HG03520 (cell line): ENCODE measurements around the gene TTC23L.

ENCODE experiments used
- ATAC-seq: cut with Tn5 transposase; IDR thresholded peaks from one replicate; pipeline ENCODE4 v1.9.1; 2021; ENCODE audit warnings: mild to moderate bottlenecking, moderate library complexity; ENCODE audit not compliant: unreplicated experiment

TTC23L gene

GRCh38 chr5:34868791-34869190 is 29.8 kb downstream of the TTC23L start:
- ATAC-seq, result no peak

DNA sequence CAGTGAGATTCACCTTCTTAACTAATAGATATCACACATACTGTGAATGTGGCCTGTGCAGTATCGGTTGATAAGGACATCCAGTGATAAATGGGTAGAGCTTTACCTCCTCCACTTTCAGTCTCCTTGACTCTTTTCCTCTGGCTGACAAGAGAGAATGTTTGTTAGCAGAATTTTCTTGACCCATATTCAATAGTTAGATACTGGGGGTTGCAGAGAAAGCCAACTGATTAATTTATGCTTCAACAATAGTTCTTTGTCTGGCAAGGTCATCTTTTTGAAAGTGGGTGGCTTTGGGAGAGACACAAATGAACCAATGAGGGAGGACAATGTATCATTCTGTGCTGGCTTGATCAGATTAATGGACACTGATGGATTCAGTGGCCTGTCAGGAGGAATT is 30.3 kb downstream of the TTC23L start:
- no peak for ATAC-seq

DNA sequence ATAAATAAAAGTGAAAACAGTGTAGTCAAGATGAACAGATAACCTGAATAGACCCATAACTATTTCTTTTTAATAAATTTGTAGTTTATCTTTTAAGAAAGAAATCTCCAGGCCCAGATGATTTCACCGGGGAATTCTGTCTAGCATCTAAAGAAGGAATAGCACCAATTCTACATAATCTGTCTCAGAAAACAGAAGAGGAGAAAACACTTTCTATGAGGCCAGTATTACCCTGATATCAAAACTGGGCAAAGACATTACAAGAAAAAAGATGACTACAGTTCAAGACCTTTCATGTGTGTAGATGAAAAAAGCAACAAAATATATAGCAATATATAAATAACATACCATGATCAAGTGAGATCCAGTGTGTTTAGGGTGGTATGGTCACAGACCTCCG is 31.4 kb downstream of the TTC23L start:
- no peak for ATAC-seq

GRCh38 chr5:34876275-34876674 is 37.3 kb downstream of the TTC23L start:
- no peak for ATAC-seq

GRCh38 chr5:34881246-34881645 is 42.3 kb downstream of the TTC23L start:
- no peak for ATAC-seq

DNA sequence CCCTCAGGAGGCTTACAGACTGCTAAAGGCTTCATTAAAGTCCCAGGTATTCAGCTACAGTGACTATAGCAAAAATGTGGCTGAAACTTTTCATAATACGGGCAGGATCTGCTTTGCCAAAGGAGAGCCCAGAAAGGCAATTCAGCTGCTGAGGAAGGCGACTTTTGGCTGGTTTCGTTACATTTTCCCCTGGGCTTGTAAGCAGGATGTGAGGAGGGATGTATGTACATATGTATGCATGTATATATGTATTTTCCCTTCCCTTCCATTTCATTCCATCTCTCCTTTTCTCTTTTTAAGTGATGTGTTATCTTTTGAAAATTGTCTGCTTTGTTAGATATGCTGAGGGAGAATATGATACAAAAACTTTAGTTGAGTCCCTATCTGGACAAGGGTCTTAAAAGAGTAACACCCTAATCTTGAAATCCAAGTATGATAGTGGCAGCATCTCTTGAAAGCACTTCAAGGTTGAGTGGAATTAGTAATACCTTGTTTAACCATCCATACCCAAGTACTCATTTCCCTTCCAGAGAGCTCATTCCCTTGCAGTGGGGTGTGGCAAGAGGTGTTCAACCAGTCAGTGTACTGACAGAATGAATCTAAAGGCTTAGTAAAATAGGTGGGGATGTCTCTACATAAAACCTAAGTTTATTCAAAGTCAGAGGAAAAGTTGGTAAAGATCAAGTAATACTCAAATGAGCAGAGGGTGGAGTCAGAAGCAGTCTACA is 47.6 kb downstream of the TTC23L start:
- ATAC-seq, result no peak

DNA sequence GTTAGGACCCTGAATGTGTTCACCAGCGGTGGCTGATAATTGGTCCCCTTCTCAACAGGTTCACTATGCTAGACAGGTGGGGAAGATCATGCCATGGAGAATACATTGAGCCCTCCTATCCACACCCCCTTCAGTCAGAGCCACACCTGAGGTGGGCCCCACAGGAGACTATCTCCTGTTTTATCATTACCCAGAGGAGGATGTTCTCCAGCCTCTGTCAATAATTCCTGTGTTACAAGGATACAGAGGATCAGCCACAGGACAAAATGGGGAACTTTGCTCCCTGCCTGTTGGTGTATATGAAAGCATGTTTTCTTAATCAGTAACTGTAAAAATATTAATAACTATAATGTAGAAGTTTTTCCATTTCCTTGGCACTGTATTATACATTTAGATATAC is 50.4 kb downstream of the TTC23L start:
- ATAC-seq, result no peak

DNA sequence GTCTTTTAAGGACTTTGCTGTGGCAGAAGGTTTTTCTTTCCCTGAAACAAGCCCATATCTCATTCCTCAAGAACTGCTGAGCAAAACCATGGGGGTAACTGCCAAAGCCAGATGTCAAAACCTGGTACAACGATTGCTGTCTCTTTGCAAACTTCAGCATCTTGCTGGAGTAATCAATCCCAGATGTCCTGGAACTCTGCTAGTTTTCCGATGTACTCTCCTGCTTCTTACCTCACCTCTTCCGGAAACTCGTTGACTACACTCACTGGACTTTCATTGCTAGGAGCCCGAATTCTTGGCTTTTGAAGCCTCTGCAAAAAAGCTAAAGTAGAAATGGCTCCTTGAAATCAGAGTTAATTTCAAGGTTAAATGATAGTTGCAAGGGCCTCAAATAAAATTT is 53.0 kb downstream of the TTC23L start:
- no peak for ATAC-seq

GRCh38 chr5:34892414-34892813 is 53.5 kb downstream of the TTC23L start:
- ATAC-seq, result no peak

DNA sequence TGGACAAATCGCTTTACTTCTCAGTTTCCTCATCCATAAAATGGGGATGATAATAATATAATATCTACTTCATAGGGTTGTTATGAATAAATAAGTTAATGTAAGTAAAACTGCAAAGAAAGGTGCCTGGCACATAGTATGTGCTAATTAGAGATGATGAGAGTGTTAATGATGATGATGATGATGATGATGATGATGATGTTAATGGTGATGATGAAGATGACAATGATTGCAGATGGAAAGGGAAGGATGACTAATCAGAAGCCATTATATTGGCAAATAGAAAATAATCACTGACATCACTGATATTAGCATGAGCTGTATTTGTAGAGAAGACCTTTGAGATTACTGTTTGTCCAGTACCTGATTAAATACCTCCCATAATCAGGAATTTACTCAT is 55.8 kb downstream of the TTC23L start:
- ATAC-seq, result no peak

DNA sequence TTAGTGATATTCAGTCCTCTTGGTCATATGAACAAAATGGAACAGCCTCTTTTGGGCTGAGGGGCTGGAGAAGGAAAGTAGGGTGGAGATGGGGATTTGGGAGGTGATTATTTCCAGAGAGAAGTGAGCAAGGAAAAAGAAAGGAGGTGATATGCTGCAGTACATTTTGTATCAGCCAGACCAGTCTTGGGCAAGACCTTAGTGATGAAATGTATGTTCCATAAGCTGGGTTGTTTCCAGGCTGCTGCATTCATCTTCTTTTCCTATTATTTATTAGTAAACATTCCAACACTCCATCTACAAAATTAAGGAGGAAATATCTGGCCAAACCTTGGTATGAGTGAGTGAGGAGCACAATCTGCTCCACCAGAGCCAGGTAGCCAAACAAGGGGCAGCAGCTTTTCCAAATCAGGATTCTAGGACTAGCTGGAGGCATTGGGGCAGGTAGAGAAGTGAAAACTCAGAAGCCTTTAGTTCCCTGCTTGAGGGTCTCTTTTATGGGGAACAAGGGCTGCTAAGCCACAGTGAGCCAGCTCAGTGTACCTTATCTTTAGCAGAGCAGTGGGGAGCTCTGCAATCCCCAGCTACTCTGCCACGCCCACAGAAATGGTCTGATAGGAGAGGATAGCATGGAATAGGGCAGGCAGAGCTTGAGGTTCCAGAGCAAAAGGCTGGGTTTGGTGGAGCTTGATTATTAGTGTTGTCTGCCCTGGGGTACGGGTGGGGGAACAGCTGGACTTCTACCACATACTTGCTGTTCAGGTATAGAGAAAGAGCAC is 56.9 kb downstream of the TTC23L start:
- ATAC-seq, result no peak

DNA sequence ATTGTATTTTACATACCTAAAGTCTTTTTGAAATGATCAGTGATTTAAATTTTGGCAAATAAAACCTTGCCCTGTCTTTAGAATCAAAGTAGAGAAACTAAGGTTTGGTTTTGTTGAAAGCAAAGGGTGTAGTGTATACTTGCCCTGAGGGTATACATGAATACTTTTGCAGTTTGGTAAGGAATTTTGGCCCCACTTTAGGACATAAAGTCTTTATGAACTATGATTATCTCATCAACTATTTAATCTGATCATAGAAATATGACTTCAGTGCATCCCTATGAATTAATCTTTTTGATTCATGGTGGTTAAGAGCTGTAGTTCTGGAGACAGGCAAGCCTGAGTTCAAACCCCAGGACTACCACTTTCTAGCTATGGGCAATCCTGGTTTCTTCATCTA is 58.7 kb downstream of the TTC23L start:
- ATAC-seq, result no peak

GRCh38 chr5:34898258-34898895 is 59.4 kb downstream of the TTC23L start:
- peak; percentile 76 for ATAC-seq

DNA sequence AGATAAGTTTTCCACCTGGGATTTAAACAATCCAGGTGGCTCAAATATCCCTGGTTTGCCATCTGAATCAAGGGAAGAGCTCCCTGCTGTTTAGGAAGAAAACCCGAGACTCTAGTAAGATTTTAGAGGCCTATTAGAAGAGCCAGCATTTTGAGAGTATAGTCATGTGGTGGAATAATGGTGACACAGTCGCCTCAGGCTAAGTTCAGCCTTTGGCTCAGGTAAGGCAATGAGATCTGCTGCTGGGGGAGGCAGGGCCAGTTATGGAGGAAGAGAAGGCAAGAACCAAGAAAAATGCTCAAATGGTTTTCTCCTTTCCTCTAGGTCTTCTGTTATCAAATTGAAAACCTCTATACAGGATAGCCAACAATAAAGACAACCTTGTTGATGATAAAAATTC is 60.1 kb downstream of the TTC23L start:
- no peak for ATAC-seq

GRCh38 chr5:34900652-34901051 is 61.7 kb downstream of the TTC23L start:
- ATAC-seq, result no peak

DNA sequence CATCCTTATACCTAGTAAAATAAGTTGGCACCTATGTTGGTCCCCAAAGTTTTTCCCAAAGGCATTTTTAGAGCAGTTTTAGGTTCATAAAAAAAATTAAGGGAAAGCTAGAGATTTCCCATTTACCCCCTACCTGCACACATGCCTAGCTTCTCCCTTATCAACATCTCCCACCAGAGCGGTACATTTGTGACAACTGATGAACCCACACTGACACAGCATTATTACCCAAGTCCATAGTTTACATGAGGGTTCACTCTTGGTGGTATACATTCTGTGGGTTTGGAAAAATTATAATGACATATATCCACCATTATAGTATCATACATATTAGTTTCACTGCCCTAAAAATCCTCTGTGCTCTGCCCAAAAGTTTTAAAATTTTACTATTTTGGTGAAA is 64.3 kb downstream of the TTC23L start:
- ATAC-seq, result no peak

- ATAC-seq, result no peak
Observed at GRCh38 chr5:34905564-34905963, 66.6 kb downstream of the TTC23L start.

GRCh38 chr5:34913072-34913471 is 74.1 kb downstream of the TTC23L start:
- ATAC-seq, result no peak

DNA sequence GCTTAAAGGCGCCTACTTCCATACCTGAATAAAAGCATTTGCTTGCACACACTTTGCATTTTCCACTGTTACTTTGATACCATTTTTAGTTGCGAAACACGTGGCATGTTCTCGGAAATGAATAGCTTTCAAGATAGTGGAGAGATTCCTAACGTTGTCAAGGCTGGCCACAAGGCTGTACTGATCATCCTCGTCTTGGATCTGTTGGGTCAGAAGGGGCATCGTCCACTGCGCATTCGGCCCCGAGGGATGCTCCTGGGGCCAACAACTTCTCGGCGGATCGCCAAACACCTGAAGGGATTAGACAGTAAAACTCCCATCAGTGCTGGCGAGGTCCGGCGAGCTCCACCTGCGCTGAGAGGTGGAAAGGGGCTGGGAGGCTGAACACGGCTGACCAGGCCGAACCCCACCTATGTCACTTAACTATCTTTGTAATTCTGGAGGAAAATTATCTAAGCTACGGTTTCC is 75.7 kb downstream of the TTC23L start:
- peak; percentile 4 for ATAC-seq

GRCh38 chr5:34915139-34915855 is 76.3 kb downstream of the TTC23L start, which contains the start of the genes BRIX1 and RAD1:
Gene BRIX1, plus strand, starts transcription at chr5:34915711. Its CDS starts 28 bp downstream, at chr5:34915739.
Gene RAD1, minus strand, starts transcription at chr5:34915504. Its CDS starts 612 bp downstream, at chr5:34914892.
- peak; percentile 97 for ATAC-seq

GRCh38 chr5:34915856-34916192 is 76.9 kb downstream of the TTC23L start:
- ATAC-seq, result peak; percentile 14
